Activated gamma-delta T cell (primary cell): ENCODE results near the gene GZMM.

Source experiments
- DNase-seq: peaks from one replicate; lab custom pipeline; 2025; lab: John Stamatoyannopoulos, UW

GZMM gene

DNA sequence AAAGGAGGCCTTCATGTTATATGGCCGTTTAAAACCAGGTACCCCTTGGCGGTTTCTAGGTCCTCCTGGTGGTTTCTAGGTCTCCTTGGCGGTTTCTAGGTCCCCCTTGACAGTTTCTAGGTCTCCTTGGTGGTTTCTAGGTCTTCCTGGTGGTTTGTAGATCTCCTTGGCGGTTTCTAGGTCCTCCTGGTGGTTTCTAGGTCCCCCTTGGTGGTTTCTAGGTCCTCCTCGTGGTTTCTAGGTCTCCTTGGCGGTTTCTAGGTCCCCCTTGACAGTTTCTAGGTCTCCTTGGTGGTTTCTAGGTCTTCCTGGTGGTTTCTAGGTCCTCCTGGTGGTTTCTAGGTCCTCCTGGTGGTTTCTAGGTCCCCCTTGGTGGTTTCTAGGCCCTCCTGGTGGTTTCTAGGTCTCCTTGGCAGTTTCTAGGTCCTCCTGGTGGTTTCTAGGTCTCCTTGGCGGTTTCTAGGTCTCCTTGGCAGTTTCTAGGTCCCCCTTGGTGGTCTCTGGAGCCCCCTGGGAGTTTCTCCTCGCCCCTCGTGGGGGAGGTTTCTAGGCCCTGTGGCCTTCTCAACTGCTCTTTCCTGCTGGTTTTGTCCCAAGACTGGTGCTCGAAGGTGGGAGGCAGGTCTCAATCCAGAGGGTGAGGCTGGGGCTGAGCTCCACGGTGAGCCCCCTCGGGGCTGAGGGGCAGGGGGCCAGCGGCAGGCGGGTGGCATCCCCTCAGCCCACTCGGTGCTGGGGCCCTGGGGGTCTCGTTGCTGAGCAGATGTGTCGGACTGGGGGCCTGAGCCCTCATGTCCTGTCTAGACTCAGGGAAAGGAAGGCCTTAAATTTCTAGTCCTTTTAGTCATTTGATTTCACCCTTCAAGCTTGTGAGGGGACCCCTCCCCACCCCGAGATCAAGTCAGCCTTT is 53.8 kb downstream of the GZMM start:
- no peak for DNase-seq
